Measurements from ENCODE around the gene MEAF6.

Gene MEAF6

DNA sequence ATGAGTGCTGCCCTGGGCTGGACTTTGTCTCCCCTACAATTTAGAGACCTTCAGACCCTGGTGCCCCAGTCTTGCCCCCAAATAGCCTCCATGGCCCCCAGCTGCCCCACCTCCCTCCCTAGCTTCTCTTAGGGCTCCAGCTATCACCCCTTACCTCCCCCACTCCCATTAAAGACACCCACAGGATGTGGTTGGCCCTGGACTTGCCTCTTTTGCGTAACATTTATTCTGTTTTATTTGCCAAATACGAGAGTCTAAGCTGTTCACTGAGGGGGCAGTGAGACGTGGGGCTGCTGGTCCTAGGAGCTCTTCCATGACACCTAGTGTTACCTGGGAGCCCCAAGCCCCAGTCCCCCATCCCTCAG, 35.7 kb downstream of the MEAF6 start:
- no peaks in the 10 kb centered on the region for H3K27me3 ChIP-seq (ENCODE audit: low read length)
- peak overlapping the region; percentile 73 for H3K4me3 ChIP-seq (ENCODE audit: insufficient read depth, low read length, poor library complexity, severe bottlenecking)
- H3K79me2 ChIP-seq (ENCODE audit: insufficient read depth, low read length): peaks cover 45% of the 10 kb centered on the region
- peak overlapping the region; percentile 97 for H3K4me2 ChIP-seq (ENCODE audit: low read depth, low read length, poor library complexity, severe bottlenecking)
- no peaks in the 10 kb centered on the region; the same call in 1 of the 2 replicates for H3K36me3 ChIP-seq (ENCODE audit: low read length)
- peaks cover 23% of the 10 kb centered on the region for H3F3A ChIP-seq (ENCODE audit: insufficient read depth)
- H2AFZ ChIP-seq (ENCODE audit: low read depth, low read length, severe bottlenecking): no peak overlapping the region
- H3K9ac ChIP-seq (ENCODE audit: low read length): peak overlapping the region; percentile 80
- H3K9me3 ChIP-seq (ENCODE audit: insufficient read depth, low read length): no peaks in the 10 kb centered on the region
- no peaks in the 10 kb centered on the region for H3K9me2 ChIP-seq (replicated peaks; ENCODE audit: insufficient read depth, low read length)
- H3K27ac ChIP-seq (ENCODE audit: low read depth, low read length): peak overlapping the region; percentile 89
- TF ChIP-seq EZH2phosphoT487 (conservative IDR thresholded peaks at IDR 0.05; ENCODE audit: low read length): no peak
- TF ChIP-seq, protein P1, sequence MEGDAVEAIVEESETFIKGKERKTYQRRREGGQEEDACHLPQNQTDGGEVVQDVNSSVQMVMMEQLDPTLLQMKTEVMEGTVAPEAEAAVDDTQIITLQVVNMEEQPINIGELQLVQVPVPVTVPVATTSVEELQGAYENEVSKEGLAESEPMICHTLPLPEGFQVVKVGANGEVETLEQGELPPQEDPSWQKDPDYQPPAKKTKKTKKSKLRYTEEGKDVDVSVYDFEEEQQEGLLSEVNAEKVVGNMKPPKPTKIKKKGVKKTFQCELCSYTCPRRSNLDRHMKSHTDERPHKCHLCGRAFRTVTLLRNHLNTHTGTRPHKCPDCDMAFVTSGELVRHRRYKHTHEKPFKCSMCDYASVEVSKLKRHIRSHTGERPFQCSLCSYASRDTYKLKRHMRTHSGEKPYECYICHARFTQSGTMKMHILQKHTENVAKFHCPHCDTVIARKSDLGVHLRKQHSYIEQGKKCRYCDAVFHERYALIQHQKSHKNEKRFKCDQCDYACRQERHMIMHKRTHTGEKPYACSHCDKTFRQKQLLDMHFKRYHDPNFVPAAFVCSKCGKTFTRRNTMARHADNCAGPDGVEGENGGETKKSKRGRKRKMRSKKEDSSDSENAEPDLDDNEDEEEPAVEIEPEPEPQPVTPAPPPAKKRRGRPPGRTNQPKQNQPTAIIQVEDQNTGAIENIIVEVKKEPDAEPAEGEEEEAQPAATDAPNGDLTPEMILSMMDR (IDR thresholded peaks at IDR 0.05; ENCODE audit: insufficient read depth, low read length, poor library complexity, severe bottlenecking): no peak
- no peaks in the 10 kb centered on the region for H4K20me1 ChIP-seq (ENCODE audit: low read depth, low read length)

DNA sequence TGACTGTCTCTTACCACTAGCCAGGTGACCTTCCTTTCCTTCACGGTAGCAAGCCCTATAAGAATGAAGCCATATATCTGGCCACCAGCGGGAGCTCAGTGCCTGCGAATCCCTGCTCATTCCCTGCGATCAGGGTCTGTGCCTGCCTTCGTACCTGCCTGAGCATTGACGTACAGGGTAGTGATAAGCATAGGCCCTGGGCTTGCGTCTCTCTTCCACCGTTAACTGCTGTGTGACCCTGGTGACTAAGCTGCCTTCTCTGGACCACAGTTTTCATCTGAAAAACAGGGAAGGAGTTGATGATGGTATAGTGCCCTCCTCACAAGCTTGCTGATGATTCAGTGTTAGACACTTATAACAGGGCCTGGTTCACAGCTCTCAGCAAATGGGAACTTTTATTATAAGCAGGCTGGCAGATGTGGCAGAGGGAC, 36.1 kb downstream of the MEAF6 start:
- H3K9me2 ChIP-seq (replicated peaks; ENCODE audit: insufficient read depth, low read length): no peaks in the 10 kb centered on the region

DNA sequence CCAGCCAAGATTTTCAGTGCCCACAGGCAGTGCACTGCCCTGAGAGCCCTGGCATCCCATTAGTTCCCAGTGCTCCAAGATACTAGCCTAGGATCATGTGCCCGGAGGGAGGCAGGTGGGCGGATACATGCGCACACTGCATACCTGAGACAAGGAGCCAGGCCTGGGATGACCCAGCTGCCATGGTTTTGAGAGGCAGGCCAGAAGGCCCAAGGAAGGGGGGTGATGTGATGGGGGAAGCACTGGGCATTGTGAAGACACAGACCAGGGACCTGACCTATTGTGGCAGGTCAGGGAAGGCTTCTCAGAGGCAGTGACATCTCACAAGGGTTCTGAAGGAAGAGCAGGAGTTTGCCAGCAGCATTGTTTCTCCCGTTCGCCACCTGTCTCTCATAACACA, 36.6 kb downstream of the MEAF6 start:
- H3K9ac ChIP-seq (ENCODE audit: low read length): peak overlapping the region; percentile 80
- peak overlapping the region; percentile 97 for H3K4me2 ChIP-seq (ENCODE audit: low read depth, low read length, poor library complexity, severe bottlenecking)
- TF ChIP-seq, protein P1 (IDR thresholded peaks at IDR 0.05; ENCODE audit: insufficient read depth, low read length, poor library complexity, severe bottlenecking): no peak
- TF ChIP-seq EZH2phosphoT487 (conservative IDR thresholded peaks at IDR 0.05; ENCODE audit: low read length): no peak
- no peaks in the 10 kb centered on the region for H3K9me2 ChIP-seq (replicated peaks; ENCODE audit: insufficient read depth, low read length)
- H3K36me3 ChIP-seq (ENCODE audit: low read length): no peaks in the 10 kb centered on the region; the same call in 1 of the 2 replicates
- H4K20me1 ChIP-seq (ENCODE audit: low read depth, low read length): no peaks in the 10 kb centered on the region
- H3K79me2 ChIP-seq (ENCODE audit: insufficient read depth, low read length): peaks cover 45% of the 10 kb centered on the region
- peak overlapping the region; percentile 73 for H3K4me3 ChIP-seq (ENCODE audit: insufficient read depth, low read length, poor library complexity, severe bottlenecking)
- H3F3A ChIP-seq (ENCODE audit: insufficient read depth): peaks cover 23% of the 10 kb centered on the region
- H3K27ac ChIP-seq (ENCODE audit: low read depth, low read length): peak overlapping the region; percentile 89
- H2AFZ ChIP-seq (ENCODE audit: low read depth, low read length, severe bottlenecking): no peak overlapping the region
- no peaks in the 10 kb centered on the region for H3K9me3 ChIP-seq (ENCODE audit: insufficient read depth, low read length)
- H3K27me3 ChIP-seq (ENCODE audit: low read length): no peaks in the 10 kb centered on the region

More for the DNA sequence above, 36.1 kb downstream of the MEAF6 start:
- no peak overlapping the region for H2AFZ ChIP-seq (ENCODE audit: low read depth, low read length, severe bottlenecking)
- H3K9me3 ChIP-seq (ENCODE audit: insufficient read depth, low read length): no peaks in the 10 kb centered on the region
- peak overlapping the region; percentile 89 for H3K27ac ChIP-seq (ENCODE audit: low read depth, low read length)
- H3K9ac ChIP-seq (ENCODE audit: low read length): peak overlapping the region; percentile 80
- peak overlapping the region; percentile 97 for H3K4me2 ChIP-seq (ENCODE audit: low read depth, low read length, poor library complexity, severe bottlenecking)
- H3K27me3 ChIP-seq (ENCODE audit: low read length): no peaks in the 10 kb centered on the region
- H4K20me1 ChIP-seq (ENCODE audit: low read depth, low read length): no peaks in the 10 kb centered on the region
- H3K4me3 ChIP-seq (ENCODE audit: insufficient read depth, low read length, poor library complexity, severe bottlenecking): peak overlapping the region; percentile 73
- TF ChIP-seq, protein P1 (IDR thresholded peaks at IDR 0.05; ENCODE audit: insufficient read depth, low read length, poor library complexity, severe bottlenecking): no peak
- TF ChIP-seq EZH2phosphoT487 (conservative IDR thresholded peaks at IDR 0.05; ENCODE audit: low read length): no peak
- H3F3A ChIP-seq (ENCODE audit: insufficient read depth): peaks cover 23% of the 10 kb centered on the region
- H3K36me3 ChIP-seq (ENCODE audit: low read length): no peaks in the 10 kb centered on the region; the same call in 1 of the 2 replicates
- peaks cover 45% of the 10 kb centered on the region for H3K79me2 ChIP-seq (ENCODE audit: insufficient read depth, low read length)
